ENCODE data around the gene SH3PXD2A.

DNA sequence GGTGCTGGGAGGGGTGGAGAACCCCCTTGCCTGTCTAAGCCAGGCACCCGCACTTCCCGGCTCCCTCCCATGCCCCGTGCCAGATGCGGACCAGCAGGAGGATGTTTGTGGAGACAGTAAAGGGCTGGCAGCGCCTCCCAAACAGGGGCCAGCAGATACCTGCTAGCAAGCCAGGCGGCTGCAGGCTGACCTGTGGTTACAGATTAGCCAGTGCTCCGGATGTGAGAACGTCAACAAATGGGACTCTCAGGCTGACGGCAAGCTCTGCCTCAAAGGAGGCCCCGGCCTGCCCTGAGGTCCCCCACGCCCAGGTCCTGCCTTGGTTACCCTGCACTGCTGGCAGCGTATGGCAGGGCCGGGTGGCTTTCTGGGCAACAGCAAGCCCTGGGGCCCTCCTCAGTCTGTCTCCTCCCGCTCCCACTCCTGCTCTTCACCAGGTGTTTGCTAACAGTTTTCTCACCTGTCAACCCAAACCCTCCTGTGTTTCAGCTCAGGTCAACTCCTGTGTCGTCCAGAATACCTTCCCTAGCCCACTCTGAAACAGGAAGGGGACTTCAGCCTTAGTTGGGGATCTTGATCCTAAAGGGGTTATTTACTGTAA is 276.5 kb downstream of the SH3PXD2A start:
- TF ChIP-seq POLR2A (IDR thresholded peaks at IDR 0.05), result no peak
- TF ChIP-seq, protein P1, sequence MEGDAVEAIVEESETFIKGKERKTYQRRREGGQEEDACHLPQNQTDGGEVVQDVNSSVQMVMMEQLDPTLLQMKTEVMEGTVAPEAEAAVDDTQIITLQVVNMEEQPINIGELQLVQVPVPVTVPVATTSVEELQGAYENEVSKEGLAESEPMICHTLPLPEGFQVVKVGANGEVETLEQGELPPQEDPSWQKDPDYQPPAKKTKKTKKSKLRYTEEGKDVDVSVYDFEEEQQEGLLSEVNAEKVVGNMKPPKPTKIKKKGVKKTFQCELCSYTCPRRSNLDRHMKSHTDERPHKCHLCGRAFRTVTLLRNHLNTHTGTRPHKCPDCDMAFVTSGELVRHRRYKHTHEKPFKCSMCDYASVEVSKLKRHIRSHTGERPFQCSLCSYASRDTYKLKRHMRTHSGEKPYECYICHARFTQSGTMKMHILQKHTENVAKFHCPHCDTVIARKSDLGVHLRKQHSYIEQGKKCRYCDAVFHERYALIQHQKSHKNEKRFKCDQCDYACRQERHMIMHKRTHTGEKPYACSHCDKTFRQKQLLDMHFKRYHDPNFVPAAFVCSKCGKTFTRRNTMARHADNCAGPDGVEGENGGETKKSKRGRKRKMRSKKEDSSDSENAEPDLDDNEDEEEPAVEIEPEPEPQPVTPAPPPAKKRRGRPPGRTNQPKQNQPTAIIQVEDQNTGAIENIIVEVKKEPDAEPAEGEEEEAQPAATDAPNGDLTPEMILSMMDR (IDR thresholded peaks at IDR 0.05), result no peak

Measured in Peyer's patch (tissue), 4 donors.